ACC112 (cell line): ENCODE data around the gene LYST.

Experiments
- H2AFZ ChIP-seq: fragments of 200-600 bp; sonication (generic); one replicate; pipeline ENCODE4 v1.6.0; 2017; ENCODE audit warnings: antibody characterized with exemption, low read length; ENCODE audit not compliant: unreplicated experiment
- H3K27ac ChIP-seq: fragments of 200-600 bp; sonication (generic); 2 replicates; pipeline ENCODE4 v1.5.1; 2014; ENCODE audit warnings: low read depth, mild to moderate bottlenecking, antibody characterized with exemption, low read length, moderate library complexity
- H3K27me3 ChIP-seq: fragments of 200-600 bp; sonication (generic); 2 replicates; pipeline ENCODE4 v1.6.1; 2014; ENCODE audit warnings: mild to moderate bottlenecking, antibody characterized with exemption, low read length, moderate library complexity, mixed read lengths; ENCODE audit not compliant: insufficient read depth
- H3K36me3 ChIP-seq: fragments of 200-600 bp; sonication (generic); 2 replicates; pipeline ENCODE4 v1.6.1; 2016; ENCODE audit warnings: mild to moderate bottlenecking, antibody characterized with exemption, low read length, moderate library complexity, mixed read lengths; ENCODE audit not compliant: insufficient read depth
- H3K4me1 ChIP-seq: fragments of 200-600 bp; sonication (generic); one replicate; pipeline ENCODE4 v1.6.1; 2016; ENCODE audit warnings: low read length, mixed read lengths; ENCODE audit not compliant: insufficient read depth, unreplicated experiment, control insufficient read depth
- H3K4me3 ChIP-seq: fragments of 200-600 bp; sonication (generic); 2 replicates; pipeline ENCODE4 v1.5.1; 2014; ENCODE audit warnings: mild to moderate bottlenecking, low read depth, low read length
- H3K79me2 ChIP-seq: fragments of 200-600 bp; sonication (generic); one replicate; pipeline ENCODE4 v1.6.0; 2016; ENCODE audit warnings: low read length; ENCODE audit not compliant: control insufficient read depth, unreplicated experiment, insufficient read depth

Gene LYST

DNA sequence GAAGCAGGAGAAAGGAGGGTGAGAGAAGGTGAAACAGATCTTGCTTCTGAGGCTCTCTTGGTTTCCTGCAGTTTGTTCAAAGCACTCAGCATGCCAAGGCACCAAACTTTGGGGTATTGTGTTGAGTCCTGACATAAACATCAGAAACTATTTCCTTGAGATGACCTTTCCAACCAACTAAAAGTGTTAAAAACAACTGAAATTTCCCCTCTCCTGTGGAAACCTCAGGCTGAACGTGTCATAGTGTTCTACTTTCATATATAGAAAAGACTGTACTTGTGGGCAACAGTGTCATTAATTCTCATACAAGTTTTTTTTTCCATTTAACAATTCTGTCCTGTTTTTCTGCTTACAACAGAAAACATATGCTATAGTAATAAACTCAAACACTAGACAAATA, 6.3 kb upstream of the LYST start:
- Histone ChIP-seq H3K4me3 (no peak overlapping the region), H3K27me3 (no peaks in the 10 kb centered on the region), H3K36me3 (no peaks in the 10 kb centered on the region), H3K4me1 (no peaks in the 10 kb centered on the region), H3K79me2 (no peaks in the 10 kb centered on the region), H3K27ac (no peak overlapping the region), H2AFZ (no peak overlapping the region)

DNA sequence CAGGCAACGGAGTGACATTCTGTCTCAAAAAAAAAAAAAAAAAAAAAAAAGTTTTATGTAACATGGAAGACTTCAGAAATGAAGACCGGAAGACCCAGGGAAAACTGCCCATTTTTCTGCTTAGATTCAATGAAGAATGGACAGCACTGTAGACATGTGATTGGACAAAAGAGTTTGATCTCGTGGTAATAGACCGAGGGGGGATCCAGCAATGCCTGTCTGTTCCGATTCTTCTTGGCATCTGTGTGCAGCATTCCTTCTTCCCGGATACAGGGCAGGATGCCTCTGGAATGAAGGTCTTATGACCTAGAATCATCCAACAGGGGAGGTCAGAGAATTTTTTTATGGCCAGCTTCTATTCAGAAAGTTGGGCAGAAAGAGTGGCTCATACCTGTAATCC, 5.6 kb upstream of the LYST start:
- peaks cover 6% of the 10 kb centered on the region for H3K4me1 ChIP-seq
- no peaks in the 10 kb centered on the region for H3K27me3 ChIP-seq
- no peak overlapping the region for H2AFZ ChIP-seq
- H3K27ac ChIP-seq: no peak overlapping the region
- no peaks in the 10 kb centered on the region for H3K36me3 ChIP-seq
- no peak overlapping the region for H3K4me3 ChIP-seq
- H3K79me2 ChIP-seq: no peaks in the 10 kb centered on the region

DNA sequence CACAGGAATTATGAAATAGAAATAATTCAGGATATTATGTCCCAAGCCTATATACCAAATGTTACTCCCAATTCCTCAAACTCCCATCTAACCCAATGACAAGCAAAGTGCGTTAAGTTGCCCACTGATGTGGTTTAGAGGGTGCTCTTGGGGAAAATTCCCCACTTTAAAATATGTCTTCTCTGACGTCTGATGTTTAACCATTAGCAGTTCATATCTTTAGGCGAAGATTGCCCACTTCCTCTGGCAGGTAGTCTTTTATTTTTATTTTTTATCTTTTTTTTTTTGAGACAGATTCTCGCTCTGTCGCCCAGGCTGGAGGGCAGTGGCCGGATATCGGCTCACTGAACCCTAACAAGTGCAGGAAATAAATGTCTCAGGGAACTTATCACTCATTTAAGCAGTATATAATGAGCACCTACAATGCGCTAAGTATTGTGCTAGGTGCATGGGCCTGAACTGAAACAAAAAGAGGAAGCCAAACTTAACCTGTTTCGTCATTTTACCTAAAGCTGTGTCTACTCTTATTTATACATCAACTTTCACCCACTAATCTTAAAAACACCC, 1.3 kb upstream of the LYST start:
- Histone ChIP-seq H3K27me3 (no peaks in the 10 kb centered on the region), H3K4me3 (peak overlapping the region; percentile 87; the same call in 1 of the 2 replicates), H3K36me3 (no peaks in the 10 kb centered on the region), H3K4me1 (peaks cover 19% of the 10 kb centered on the region), H2AFZ (peak overlapping the region; percentile 79), H3K79me2 (peaks cover 16% of the 10 kb centered on the region), H3K27ac (no peak overlapping the region)

DNA sequence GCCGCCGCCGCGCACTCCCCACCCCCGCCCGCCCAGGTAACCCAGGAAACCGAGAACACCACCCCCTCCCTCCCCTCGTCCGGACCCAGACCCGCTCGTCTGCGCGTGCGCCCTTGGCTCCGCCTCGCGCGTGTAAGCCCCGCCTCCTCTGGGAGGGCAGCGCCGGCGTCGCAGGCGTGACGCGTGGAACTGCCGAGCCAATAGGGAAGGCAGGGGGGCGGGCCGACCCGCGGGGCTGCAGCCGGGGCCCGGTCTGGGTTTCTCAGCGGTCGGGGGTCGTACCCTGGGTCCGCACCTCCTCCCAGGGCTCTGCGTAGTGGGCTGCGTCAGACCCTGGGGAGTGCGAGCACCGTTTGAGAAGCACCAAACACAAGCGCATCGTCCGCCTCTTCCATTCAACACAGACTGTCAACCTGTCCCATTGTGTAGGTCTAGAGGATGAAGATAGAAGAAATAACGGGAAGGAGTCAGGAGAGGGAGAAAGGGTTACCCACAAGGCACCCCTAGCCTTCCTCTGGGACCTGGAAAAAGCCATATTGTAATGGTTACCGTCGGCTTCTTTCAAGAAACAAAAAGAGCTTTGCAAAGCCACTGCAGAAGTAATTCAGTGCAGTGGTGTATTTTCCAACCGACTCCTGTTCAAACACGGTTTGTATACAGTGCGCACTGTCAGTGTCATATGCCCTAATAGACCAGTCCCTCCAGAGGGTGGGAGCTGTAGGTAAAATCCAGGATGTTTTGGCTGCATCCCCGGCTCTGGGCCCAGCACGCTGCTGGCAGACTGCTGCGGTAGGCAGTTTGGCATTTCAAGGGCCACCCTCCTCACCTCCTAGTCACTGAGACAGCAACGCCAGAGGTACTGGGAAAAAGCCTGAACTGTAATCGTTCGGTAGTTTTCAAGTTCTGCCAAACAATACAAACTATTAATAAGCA, 473 bp upstream of the LYST start:
- Histone ChIP-seq H3K27ac (no peak overlapping the region; the same call in 1 of the 2 replicates), H3K4me1 (peaks cover 23% of the 10 kb centered on the region), H3K4me3 (peak overlapping the region; percentile 87), H2AFZ (peak overlapping the region; percentile 79), H3K27me3 (no peaks in the 10 kb centered on the region), H3K79me2 (peaks cover 16% of the 10 kb centered on the region), H3K36me3 (no peaks in the 10 kb centered on the region)

DNA sequence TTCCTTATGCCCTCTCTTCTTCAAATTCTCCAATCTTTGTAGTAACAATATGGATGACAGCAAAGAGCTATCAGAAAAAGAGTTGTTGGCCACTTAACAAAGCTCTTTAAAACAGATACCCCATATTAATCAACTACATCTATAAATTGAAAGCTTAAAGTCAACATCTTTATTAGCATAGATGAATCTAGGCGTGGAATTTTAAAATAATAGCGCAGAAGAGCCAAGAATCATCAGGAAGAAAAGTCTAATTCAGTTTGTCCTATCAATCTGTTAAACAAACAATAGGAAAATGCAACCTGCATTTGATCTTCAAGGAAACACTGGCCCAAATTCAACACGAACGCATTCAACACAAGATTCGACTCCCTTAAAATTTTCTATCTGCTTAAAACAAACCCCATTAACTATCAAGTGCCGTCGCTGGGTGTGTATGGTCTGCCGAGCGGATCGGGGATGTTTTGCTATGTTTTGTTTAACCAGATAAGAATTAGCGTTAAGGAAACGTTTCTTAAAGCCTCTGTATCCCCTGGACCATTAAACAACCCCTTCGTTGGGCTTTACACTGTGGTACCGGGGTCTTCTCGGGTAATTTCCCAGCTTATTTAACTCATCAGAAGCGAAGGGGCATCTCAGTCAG, 1.0 kb downstream of the LYST start:
- H3K27me3 ChIP-seq: no peaks in the 10 kb centered on the region
- no peak overlapping the region for H3K27ac ChIP-seq
- H3K4me1 ChIP-seq: peaks cover 23% of the 10 kb centered on the region
- peak overlapping the region; percentile 64 for H2AFZ ChIP-seq
- H3K4me3 ChIP-seq: peak overlapping the region; percentile 87
- H3K79me2 ChIP-seq: peaks cover 18% of the 10 kb centered on the region
- no peaks in the 10 kb centered on the region for H3K36me3 ChIP-seq

DNA sequence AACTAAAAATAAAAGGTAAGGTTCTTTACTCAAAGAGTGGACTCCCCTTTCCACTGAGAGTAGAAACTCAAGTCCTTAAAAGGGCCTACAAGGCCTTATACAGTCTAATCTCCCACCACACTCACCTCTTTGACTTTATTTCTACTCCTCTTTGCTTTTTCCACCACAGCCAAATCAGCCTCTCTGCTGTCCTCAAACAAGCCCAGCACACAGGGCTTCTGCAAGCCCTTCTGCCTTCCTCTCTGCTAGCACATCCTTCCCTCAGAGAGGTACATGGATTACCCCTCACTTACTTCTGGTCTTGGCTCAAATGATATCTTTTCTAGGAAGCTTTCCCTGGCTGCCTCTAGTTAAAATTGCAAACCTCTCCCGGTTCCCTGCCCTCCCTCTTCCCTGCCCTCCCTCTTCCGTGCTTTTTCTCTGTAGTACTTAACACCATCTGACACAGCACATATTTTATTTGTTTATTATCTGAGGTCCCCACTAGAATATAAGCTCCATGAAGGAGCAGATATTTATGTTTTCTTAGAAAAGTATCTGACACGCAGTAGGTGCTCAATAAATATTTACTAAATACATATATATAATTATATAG, 1.7 kb downstream of the LYST start:
- Histone ChIP-seq H3K4me1 (peaks cover 23% of the 10 kb centered on the region), H3K4me3 (peak overlapping the region; percentile 34), H2AFZ (no peak overlapping the region), H3K27me3 (no peaks in the 10 kb centered on the region), H3K36me3 (no peaks in the 10 kb centered on the region), H3K79me2 (peaks cover 21% of the 10 kb centered on the region), H3K27ac (no peak overlapping the region)

DNA sequence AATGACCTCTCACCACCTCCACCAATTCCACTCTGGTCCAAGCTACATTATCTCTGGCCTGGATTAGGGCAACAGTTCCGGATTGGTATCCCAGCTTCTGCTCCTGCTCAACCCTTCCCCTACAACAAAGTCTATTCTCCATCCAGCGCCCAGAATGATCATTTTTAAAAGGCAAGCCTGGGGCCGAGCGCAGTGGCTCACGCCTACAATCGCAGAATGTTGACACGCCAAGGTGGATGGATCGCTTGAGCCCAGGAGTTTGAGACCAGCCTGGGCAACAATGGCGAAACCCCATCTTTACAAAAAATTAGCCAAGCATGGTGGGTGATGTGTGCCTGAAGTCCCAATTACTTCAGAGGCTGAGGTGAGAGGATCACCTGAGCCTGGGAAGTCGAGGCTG, 2.2 kb downstream of the LYST start:
- Histone ChIP-seq H3K4me3 (no peak overlapping the region), H2AFZ (no peak overlapping the region), H3K79me2 (peaks cover 21% of the 10 kb centered on the region), H3K27ac (no peak overlapping the region), H3K4me1 (peaks cover 23% of the 10 kb centered on the region), H3K36me3 (no peaks in the 10 kb centered on the region), H3K27me3 (no peaks in the 10 kb centered on the region)

DNA sequence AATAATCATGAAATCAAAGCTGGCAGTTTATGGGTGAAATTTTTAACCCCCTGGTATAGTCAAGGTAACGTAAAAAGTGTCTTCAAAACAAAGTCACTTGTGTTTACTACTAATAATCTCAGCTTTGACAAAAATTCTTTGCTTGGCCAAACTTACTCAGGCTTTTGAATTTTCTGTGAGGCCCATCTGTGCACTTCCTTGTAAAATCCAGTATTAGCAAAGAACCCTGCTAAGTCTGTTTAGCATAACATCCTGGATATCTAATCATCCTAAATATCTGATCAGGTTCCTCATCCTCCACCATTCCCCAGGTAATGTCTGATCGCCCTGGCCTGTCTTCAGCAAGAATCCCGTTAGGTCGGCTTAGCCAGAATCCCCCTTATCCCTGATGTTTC, 3.0 kb downstream of the LYST start:
- no peak overlapping the region for H2AFZ ChIP-seq
- no peaks in the 10 kb centered on the region for H3K36me3 ChIP-seq
- no peaks in the 10 kb centered on the region for H3K27me3 ChIP-seq
- peaks cover 23% of the 10 kb centered on the region for H3K4me1 ChIP-seq
- peaks cover 21% of the 10 kb centered on the region for H3K79me2 ChIP-seq
- H3K4me3 ChIP-seq: no peak overlapping the region
- no peak overlapping the region for H3K27ac ChIP-seq

DNA sequence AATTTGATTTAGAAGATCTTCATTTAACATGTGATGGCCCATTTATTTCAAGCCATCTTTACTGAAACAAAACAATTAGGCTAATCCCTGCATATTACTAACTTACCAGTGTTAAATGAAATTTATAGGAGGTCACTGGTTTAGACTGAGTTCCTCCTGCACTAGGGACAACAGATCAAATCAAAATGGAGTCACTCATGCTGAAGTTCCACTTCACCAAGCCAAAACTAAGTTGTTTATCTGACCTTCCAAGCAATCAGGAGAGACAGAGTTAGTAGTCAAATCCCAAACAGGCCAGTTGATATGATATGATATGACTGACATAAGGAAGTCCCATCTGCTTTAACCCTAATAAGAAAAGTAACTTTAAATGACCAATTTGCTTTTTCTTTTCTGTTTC, 4.8 kb downstream of the LYST start:
- peaks cover 17% of the 10 kb centered on the region for H3K4me1 ChIP-seq
- no peaks in the 10 kb centered on the region for H3K27me3 ChIP-seq
- H3K27ac ChIP-seq: no peak overlapping the region
- no peak overlapping the region for H2AFZ ChIP-seq
- H3K36me3 ChIP-seq: no peaks in the 10 kb centered on the region
- no peak overlapping the region for H3K4me3 ChIP-seq
- H3K79me2 ChIP-seq: peaks cover 21% of the 10 kb centered on the region

DNA sequence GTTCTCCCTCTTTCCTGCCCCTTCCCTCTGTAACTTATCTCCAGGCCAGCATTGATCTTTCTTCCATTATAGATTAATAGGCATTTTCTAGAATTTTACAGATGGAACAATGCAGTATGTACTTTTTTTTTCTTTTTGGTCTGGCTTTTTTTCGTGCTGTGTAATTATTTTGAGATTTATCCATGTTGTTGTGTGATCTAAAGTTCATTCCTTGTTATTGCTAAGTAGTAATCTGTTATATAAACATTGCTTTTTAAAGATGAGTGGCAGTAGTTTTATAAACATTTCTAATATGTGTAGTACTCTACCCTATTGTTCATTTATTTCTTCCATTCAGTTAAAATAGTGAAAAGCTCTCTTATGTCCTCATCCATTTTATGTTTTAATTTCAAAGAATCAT, 5.9 kb downstream of the LYST start:
- Histone ChIP-seq H3K4me1 (peaks cover 17% of the 10 kb centered on the region), H3K27me3 (no peaks in the 10 kb centered on the region), H3K27ac (no peak overlapping the region), H3K36me3 (no peaks in the 10 kb centered on the region), H3K4me3 (no peak overlapping the region), H2AFZ (no peak overlapping the region), H3K79me2 (peaks cover 21% of the 10 kb centered on the region)
